ENCODE results near the gene RBM14. TPM values are rescaled to one million over a fixed set of nuclear protein-coding genes. Genes with fewer than 3 reads are reported as not detected.
"Not testable (repeated sequence)": the region's sequence is repeated elsewhere in the genome, so short reads cannot be mapped to it uniquely, and the experiment has no call there.

The RBM14 gene
- total RNA-seq, 1 donor from 2014 or later: 33.3 TPM

GRCh38 chr11:66637557-66638176 lies 21.2 kb downstream of the RBM14 start:
- DNase-seq: no peak

- DNase-seq: peak; percentile 100
These were observed 22.0 kb downstream of the RBM14 start, which contains the start of gene RBM4 for GRCh38 chr11:66638177-66639065. Gene RBM4 (plus strand): TSS chr11:66638703. CDS start chr11:66639712, 1,009 bp downstream.

- DNase-seq: peak; percentile 51
These were observed 22.8 kb downstream of the RBM14 start for GRCh38 chr11:66639066-66639813.

- not testable (repeated sequence) for DNase-seq
These were observed 23.4 kb downstream of the RBM14 start for GRCh38 chr11:66639814-66640340.

GRCh38 chr11:66641834-66642233 lies 25.4 kb downstream of the RBM14 start:
- no peak for DNase-seq

GRCh38 chr11:66643745-66644437 lies 27.5 kb downstream of the RBM14 start:
- no peak for DNase-seq

- no peak for DNase-seq
These were observed 30.4 kb downstream of the RBM14 start for GRCh38 chr11:66646828-66647227.

GRCh38 chr11:66649903-66650302 lies 33.5 kb downstream of the RBM14 start:
- no peak for DNase-seq

GRCh38 chr11:66651016-66651415 lies 34.6 kb downstream of the RBM14 start:
- no peak for DNase-seq

- no peak for DNase-seq
These were observed 36.2 kb downstream of the RBM14 start for GRCh38 chr11:66652651-66653050.

GRCh38 chr11:66653123-66653522 lies 36.7 kb downstream of the RBM14 start:
- DNase-seq: no peak

GRCh38 chr11:66659763-66660162 lies 43.3 kb downstream of the RBM14 start:
- no peak for DNase-seq

GRCh38 chr11:66663741-66664296 lies 47.4 kb downstream of the RBM14 start:
- no peak for DNase-seq

GRCh38 chr11:66665369-66665768 lies 48.9 kb downstream of the RBM14 start:
- DNase-seq: no peak

GRCh38 chr11:66670816-66671215 lies 54.4 kb downstream of the RBM14 start:
- no peak for DNase-seq

GRCh38 chr11:66674964-66675602 lies 58.7 kb downstream of the RBM14 start:
- DNase-seq: no peak

- no peak for DNase-seq
These were observed 60.0 kb downstream of the RBM14 start for GRCh38 chr11:66676282-66676919.
